Non-pigmented ciliary epithelial cell (primary cell): ENCODE measurements around the gene TMEM37.

Experiments
- DNase-seq: peaks from one replicate; pipeline ENCODE4 v3.0.0-alpha.2; 2010; ENCODE audit warnings: low read depth

TMEM37 gene

DNA sequence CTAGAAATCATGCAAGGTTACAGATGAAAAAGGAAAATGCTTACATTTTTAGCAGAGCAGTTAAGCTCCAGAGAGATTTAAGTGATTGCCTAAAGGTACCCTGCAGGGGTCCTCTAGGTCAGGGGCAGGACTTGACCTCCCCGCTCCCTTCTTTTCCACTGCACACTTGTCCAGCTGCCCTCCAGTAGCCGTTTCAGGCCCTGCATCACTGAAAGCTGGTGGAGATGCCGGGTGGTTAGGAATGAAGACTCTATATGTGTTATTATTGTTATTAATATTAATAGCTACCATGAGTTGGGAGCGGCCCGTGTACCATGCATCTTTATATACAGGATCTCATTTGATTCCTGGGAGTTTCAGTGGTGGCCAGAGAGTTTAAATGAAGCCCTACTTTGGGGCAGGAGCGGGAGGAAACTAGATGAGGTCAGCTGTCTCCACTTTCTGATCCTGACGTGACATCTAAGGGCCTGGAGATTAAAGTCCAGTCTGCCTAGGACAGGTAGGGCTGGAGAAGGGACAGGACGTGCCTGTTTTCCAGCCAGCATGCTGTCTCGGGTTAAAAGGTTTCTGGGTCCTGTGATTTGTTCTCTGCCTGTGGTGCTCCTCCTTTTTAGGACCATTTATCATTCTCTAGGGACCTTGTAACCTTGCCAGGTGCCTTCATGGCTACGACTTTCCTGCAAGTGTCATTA lies 2.1 kb downstream of the TMEM37 start:
- DNase-seq = no peak

DNA sequence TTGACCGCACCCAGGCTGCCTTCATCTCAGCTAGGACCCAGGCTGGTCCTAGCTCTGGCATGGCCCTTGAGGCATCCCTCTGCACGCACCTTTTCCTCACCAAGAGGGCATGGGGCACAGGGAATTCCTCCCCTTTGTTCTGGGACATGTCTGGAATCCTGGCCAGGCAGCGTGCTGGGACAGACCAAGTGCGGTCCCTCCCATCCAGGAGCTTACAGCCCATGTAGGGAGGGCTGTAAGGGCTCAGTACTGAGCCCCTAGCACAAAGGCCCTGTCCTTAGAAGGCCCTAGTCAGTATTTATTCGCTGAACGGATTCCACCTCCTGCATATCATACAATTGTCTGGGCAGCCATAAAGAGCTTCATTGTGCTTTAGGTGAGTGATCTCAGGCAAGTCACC lies 3.0 kb downstream of the TMEM37 start:
- DNase-seq = no peak

- no peak for DNase-seq
Measured at GRCh38 chr2:119435081-119435952, 3.7 kb downstream of the TMEM37 start.

DNA sequence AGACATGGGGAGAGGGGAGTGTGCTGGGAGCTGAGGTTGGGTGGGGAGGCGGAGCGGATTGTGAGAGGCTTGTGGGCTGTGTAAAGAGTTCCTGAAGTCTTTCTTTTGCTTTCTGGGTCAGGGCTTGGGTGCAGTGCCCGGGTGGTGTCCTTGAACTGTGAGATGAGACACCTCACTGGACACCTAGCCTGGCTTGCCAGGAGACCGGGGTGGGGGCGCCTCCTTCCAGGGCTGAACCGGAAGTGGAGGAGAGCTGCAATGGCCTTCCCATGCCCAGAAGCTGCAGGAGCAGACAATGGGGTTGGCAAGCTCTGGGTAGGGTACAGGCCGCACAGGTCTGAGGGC lies 4.3 kb downstream of the TMEM37 start:
- DNase-seq = no peak

DNA sequence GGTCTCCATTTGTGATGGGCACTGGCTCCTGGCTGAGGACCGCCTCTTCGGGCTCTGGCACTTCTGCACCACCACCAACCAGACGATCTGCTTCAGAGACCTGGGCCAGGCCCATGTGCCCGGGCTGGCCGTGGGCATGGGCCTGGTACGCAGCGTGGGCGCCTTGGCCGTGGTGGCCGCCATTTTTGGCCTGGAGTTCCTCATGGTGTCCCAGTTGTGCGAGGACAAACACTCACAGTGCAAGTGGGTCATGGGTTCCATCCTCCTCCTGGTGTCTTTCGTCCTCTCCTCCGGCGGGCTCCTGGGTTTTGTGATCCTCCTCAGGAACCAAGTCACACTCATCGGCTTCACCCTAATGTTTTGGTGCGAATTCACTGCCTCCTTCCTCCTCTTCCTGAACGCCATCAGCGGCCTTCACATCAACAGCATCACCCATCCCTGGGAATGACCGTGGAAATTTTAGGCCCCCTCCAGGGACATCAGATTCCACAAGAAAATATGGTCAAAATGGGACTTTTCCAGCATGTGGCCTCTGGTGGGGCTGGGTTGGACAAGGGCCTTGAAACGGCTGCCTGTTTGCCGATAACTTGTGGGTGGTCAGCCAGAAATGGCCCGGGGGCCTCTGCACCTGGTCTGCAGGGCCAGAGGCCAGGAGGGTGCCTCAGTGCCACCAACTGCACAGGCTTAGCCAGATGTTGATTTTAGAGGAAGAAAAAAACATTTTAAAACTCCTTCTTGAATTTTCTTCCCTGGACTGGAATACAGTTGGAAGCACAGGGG lies 5.5 kb downstream of the TMEM37 start:
- DNase-seq = no peak

- DNase-seq = no peak
Measured at GRCh38 chr2:119438128-119438656, 6.5 kb downstream of the TMEM37 start.

DNA sequence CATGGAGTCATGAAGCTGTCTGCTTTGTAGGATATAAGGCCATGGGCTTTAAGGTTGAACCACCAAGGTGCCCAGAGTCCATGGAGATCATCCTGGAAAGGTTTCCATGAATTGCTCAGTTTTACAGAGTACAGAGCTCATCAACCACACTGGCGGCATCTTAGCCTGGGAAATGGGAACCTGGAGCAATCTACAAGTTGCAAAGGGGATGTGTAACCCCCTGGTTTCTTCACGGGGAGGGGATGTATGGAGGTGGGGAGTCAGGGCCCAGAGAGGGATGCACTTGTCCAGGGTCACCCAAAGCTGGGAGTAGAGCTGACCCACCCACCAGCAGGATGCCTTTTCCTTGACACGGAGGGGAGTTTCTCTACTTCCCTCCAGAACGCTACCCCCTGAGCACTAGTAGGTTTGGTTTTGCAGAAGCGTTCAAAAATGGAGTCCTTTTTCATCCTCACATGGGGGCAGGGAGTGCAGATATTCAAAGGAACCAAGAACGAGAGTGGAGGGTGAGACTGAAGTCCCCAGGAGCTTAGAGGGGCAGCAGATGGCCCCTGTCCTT lies 7.2 kb downstream of the TMEM37 start:
- no peak for DNase-seq

GRCh38 chr2:119439574-119440500 lies 8.2 kb downstream of the TMEM37 start:
- no peak for DNase-seq

- no peak for DNase-seq
Measured at GRCh38 chr2:119440501-119440870, 8.8 kb downstream of the TMEM37 start.

DNA sequence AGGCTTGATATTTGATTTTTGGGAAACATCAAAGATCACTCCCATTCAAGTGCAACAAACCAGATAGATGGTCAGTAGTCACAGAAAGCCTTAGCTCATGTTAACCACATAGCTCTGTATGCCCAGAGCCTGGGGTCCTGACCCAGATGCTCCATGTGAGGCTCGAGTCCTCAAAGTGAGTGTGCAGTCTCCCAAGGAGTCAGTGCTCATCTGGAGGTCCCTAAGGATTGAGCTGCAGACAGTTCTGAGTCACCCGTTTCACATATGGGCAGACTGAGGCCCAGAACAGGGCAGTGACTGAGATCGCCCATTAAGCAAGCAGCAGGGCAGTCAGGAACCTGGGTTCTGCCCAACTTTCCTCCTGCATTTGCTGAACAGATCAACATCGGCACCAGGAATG lies 9.2 kb downstream of the TMEM37 start:
- DNase-seq = no peak

DNA sequence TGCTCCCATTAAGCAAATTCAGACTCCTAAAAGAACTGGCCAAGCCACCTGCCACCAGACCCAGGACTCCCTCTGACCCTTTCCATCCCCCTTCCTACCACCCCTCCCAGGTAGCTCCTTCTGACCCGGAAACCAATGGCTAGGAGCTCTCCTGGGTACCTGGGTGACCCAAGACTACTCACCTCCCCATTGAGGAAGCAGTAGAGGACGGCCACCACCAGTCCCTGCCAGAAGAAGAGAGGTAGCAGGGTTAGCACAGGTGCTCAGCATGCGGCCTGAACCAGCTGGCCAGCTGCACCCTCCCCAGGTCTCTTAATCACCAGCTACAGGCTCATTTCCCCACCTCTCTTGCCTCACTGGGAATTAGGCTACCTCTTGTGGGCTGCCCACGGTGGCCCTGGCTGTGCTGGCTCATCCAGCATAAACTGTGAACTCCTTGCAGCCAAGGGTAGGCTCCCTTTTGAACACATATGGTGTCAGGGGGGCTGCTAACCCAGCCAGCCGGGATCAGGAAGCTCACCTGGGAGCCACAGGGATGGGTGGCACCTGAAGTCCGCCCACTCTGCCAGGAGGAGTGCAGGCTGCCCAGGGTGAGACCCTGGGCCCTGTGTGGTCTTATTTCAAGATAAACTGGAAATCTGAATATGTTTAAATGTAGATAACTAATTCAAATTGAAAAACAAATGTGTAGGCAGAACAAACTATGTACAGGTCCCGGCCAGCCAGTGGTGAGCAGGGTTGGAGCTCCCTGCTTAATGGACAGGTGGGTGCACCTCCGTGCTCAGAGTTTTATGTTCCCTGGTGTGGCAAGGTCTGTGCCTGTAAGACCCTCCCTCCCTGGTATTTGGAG lies 9.9 kb downstream of the TMEM37 start:
- DNase-seq = no peak

GRCh38 chr2:119442226-119442619 lies 10.6 kb downstream of the TMEM37 start:
- no peak for DNase-seq

DNA sequence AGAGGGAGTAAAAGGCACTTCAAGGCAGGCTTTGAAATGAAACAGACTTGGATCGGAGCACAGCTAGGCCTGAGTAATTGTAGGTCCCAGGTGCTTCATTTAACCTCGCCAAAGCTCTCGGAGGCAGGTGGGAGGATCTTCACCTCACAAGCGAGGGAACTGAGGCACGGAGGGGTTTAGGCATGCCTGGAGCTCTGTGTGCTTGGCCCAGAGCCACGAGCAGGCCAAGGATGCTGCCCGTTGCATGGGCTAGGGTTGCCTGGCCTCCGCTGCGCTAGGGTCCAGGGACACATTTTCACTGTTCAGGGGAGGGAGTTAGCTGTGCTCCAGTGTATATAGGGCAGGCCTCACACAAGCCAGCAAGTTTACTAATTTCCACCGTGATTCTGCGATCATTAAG lies 11.2 kb downstream of the TMEM37 start:
- DNase-seq = no peak

GRCh38 chr2:119446037-119446436 lies 14.4 kb downstream of the TMEM37 start:
- DNase-seq = no peak

GRCh38 chr2:119448427-119449141 lies 16.9 kb downstream of the TMEM37 start:
- no peak for DNase-seq

DNA sequence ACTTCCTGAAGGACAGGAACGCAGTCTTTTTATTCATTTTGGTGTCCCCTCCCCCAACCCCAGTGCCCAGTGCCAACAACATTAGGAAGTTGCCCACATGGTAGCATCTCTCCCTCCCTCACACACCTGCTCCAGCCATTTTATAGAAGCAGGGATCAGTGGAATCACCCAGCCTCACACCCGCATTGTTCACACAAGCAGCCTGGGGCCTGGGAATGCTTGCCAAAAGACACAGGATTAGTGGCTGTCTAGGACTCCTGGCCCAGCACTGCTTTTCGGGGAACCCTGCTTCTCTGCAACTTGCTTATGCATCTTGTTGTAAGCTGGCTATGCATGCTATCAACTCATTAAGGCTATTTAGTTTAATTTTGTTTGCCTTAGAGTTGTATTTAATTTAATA lies 17.9 kb downstream of the TMEM37 start:
- no peak for DNase-seq

- DNase-seq = no peak
Measured at GRCh38 chr2:119451336-119452050, 19.8 kb downstream of the TMEM37 start.

GRCh38 chr2:119453972-119454593 lies 22.4 kb downstream of the TMEM37 start:
- no peak for DNase-seq
